NCI-H1105 (cell line): Measurements from ENCODE around the gene UVRAG.

Experiments
- DNase-seq: peaks from one replicate; lab custom pipeline; 2025; lab: John Stamatoyannopoulos, UW

The UVRAG gene

DNA sequence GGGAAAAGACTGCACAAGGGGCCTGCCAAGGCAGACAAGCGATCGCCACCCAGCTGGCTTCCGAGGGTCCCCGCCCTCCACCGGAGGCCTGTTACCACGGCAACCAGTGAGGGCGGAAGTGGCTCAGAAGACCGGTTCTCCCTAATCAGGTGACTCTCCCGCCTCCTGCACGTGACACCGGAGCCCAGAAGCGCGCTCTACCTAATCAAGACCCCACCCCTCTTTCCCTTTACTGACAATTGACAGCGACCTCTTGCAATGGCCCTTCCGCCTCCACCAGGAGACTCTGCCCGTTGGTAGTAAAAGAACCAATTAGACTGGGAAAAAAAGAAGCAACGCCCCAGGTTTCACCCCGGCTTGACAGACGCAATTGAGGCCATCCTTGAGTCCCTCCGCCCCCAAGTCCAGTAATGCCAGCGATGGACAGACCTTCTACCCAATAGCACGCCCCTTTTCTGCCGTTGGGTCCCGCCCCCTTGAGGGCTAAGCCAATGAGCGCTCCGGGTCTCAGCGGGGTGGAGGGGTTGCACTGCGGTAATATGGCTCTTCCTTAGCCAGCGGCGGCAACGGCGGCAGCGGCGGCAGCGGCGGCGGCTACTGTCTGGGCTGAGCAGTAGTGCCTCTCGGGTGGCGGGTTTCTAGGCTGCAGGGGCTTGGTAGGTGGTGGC, at the start of gene UVRAG:
TSS of gene UVRAG (plus strand) at position 534 of the 668 bp plus-strand sequence. CDS start 198 bp downstream, outside the sequence.
- peak; percentile 100 for DNase-seq

DNA sequence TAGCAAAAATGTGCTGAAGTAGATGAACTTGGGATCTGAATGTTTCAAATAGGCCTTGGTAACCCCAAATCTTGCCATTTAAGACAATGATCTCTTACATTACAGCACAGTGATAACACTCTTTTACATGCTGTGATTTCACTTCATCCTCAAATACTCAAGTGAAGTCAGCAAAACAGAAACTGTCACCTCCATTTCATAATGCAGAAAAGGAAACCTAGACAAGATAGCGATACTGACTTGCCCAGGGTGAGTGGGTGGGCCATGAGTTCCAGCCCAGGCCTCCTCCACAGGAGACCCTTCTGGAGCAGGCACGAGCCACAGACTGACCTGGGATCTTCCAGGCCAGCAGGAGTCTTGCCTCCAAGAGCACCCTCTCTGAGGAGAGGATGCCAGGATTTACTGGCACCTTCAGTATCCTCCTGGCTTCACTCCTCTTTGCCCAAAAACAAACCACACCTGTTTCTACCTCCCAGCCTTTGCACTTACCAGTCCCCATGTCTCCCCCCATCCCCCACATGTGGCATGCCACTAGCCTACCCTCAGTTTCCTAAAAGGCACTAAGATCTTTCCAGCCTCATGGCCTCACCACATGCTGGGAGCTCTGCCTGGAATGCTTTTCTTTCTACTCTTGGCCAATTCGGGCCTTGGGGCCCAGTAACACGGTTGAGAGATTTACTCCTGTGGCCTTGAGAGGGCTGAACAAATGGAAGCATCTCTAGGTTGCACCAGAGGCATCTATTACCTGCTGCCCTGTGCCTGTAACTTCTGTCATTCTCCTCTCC, 48.4 kb upstream of the UVRAG start:
- no peak for DNase-seq

DNA sequence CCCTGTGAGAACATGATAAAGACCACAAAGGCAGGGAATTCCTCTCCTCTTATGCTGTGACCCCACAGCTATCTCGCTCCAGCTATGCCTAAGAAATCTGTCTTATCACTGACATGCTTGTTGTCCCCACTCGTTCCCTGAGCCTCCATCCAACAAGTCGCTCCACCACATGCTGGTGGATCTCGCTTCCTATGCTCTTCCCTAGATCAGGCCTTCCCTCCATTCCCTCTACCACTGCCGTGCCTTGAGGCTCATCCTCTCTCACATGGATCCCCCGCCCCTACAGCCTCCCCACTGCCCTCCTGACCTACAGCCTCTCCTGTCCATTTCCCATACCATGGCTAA, 47.8 kb upstream of the UVRAG start:
- DNase-seq, result no peak

GRCh38 chr11:75767793-75768111, 47.3 kb upstream of the UVRAG start:
- DNase-seq, result no peak

- DNase-seq, result peak; percentile 74
These were observed 46.7 kb upstream of the UVRAG start, which contains the start of gene DGAT2 for GRCh38 chr11:75768112-75768908. DGAT2 (plus strand) TSS chr11:75768778; CDS start chr11:75768992, 214 bp downstream.

DNA sequence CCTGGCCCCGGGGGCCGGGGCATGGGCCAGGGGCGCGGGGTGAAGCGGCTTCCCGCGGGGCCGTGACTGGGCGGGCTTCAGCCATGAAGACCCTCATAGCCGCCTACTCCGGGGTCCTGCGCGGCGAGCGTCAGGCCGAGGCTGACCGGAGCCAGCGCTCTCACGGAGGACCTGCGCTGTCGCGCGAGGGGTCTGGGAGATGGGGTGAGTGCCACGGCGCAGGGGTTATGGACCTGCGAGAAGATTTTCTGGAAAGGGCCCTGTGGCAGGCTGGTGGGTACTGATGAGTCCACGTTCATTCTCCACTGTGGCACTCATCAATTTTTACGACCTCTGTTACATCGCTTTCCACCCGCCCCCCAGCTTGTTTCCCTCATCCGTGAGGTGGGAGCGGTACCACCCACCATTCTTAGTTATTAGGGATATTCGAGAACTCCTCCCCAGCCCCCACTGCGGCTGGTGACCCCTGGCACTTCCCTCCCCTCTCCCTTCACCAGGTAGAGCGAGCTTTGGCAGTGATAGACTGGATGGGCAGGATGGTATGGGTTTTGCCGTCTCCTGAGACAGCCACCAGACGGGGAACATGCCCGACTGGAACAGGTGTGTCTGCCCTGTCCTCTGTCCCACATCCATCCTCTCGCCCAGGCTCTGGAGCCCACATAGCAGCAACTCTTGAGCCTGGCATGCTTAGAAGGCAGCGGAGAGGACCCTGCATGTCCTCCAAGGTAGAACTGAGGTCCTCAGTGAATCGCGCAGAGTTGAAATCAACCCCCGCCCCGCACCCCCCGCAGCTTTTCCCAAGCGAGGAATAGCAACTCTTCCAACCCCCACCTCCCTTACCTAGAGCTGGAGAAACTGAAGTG, 45.9 kb upstream of the UVRAG start:
- no peak for DNase-seq

DNA sequence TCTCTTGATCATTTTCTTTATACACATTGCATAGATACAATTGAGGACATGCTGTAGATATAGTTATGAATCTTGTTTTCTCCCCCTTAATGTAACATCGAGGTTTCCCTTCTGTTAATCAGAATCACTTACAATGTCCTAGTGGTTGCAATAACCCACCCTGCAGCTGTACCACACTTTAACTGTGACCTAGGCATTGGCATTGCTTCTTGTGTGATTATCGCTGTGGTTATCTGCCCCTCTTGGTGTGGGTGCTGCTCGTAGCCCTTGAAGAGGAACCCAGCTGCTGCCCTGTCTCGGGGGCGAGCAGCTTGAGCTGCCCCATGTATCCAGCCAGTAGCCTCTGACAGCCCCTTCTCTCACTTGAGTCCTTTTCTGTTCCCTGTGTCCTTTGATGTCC, 44.9 kb upstream of the UVRAG start:
- DNase-seq, result no peak

DNA sequence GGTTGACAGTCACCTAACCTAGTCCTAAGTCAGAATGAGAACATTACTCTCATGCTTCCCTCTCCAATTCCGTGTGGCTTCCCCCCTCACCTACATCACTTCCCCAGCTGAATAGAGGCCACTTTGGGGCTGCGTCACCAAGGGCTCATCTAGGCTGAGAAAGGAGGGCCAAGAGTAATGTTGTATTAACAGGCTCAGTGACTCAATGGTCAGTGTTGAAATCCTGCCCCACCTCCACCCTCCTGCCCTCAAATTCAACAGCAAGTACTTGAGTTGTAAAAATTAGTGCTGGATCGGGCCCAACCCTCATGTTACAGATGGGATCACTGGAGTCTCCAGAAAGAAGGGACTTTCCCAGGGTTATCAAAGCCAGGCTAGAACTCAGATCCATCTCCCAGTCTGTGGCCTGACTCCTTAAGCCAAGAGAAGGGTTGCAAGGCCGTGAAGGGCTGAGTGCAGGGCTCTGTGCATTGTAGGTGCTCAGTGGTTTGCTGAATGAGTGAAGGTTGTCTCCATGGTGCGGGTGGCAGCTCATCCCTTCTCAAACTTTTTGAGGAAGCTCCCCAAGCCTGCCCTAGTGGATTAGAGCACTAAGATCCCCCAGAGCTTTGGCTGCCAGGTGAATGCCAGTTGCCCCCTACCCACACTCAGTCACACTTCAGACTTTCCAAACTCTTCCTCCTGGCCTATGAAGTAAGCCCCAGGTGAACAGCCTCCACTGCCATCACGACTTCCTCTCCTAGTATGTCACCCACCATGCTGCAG, 43.2 kb upstream of the UVRAG start:
- DNase-seq, result no peak

- no peak for DNase-seq
These were observed 41.2 kb upstream of the UVRAG start for GRCh38 chr11:75773595-75774353.

- no peak for DNase-seq
These were observed 40.0 kb upstream of the UVRAG start for GRCh38 chr11:75775056-75775455.

DNA sequence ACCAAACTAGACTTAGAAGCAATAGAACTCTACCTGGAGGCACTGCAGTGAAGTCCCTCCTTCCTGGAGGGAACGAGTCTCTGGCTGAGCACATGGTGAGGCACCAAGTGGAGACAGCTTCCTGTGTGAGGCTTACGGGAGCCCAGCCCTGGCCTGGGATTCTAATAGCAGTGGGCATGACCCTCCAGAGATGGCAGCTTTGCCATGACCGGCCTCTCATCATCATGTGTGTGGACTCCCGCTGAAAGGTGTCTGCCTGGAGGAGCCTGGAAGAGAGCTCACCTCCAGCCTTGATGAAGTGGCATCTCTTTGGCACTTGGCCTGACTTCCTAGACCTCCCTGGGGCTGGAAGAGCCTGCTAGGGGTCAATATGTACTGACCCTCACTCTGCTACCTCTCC, 38.5 kb upstream of the UVRAG start:
- no peak for DNase-seq

DNA sequence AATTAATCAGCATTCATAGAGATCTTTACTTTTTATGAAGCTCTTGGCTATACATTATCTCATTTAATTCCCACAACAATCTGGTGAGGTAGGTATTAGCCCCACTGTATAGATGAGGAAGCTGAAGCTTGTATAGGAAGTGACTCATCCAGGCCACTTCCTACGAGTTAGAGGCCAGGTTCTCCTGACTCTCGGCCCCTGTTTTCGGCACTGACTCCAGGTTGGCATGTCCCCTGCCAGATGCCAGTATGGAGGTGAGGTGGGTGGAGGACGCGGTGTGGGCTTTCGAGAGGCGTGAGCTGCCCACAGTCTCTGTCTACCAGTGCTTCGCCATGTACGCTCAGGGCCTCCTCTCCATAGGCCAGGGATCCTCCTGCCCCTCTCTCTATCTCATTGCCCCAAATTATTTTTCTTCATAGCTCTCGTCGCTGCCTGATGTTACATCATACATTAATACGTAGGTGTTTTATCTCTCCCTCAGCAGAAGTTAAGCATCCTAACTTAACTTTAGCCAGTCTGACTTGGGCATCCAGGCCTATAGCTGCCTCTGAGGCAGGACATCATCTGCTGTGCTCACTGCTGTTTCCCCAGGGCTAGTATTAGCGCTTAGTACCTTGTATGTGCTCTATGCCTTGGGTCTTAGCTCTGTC, 37.4 kb upstream of the UVRAG start:
- no peak for DNase-seq

GRCh38 chr11:75778962-75779361, 36.0 kb upstream of the UVRAG start:
- no peak for DNase-seq

DNA sequence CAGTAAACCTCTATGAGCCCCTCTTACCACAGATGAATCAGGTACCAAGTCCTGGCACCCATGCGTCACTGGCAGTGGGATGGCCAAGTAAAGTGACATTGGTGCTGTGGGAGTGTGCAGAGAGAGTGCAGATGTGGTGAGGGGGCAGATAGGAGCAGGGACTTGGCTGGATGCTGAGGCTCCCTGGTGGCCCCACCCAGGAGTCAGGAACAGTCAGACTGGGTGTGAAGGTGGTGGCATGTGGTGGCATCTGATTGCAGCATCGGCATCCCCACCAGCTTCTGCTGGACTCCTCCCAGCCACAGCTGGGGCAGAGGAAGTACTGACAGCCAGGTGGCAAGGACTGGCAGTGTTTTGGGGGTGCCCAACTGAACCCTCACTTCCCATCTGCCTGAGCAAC, 35.0 kb upstream of the UVRAG start:
- DNase-seq, result no peak

DNA sequence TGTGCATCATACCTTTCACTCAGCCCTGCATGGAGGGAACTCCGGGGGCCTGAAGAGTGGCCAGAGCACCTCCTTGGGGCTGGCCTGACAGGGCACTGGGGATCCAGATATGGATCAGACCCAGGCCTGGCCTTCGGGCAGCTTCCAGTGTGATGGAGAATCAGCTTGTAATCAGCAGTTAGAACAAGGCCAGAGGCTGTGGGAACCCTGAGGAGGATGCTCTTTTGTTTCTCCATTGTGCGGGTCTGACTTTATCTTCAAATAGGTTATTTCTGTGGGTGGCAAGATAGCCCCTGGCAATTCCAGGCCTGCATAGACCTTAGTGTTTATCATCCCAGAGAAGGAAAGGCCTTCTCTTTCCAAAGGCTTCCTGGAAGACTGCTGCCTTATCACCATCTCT, 34.1 kb upstream of the UVRAG start:
- no peak for DNase-seq

GRCh38 chr11:75781296-75781695, 33.7 kb upstream of the UVRAG start:
- no peak for DNase-seq

GRCh38 chr11:75781831-75782230, 33.2 kb upstream of the UVRAG start:
- no peak for DNase-seq

- DNase-seq, result no peak
These were observed 32.3 kb upstream of the UVRAG start for GRCh38 chr11:75782540-75783263.

- DNase-seq, result no peak
These were observed 31.5 kb upstream of the UVRAG start for GRCh38 chr11:75783416-75784084.
